Epithelial cell of prostate (primary cell): ENCODE data around the gene COMTD1.

Experiments
- DNase-seq: peaks from one replicate; pipeline ENCODE4 v3.0.0-alpha.2; 2011; ENCODE audit warnings: low read depth, low spot score
- H3K27ac ChIP-seq: fragments of 450-650 bp; 2 replicates; pipeline ENCODE4 v1.5.1; 2017; ENCODE audit warnings: mild to moderate bottlenecking

The COMTD1 gene

GRCh38 chr10:75235375-75236177, at the start of gene COMTD1:
TSS of gene COMTD1 (minus strand) at chr10:75235957. CDS start at chr10:75235928, 29 bp downstream.
- DNase-seq, result peak; percentile 72
- peak within 1 kb of the TSS; percentile 95 for H3K27ac ChIP-seq

GRCh38 chr10:75283671-75284470, 48.1 kb upstream of the COMTD1 start:
- H3K27ac ChIP-seq, result no peak overlapping the region
- DNase-seq, result no peak

- no peak overlapping the region for H3K27ac ChIP-seq
- no peak for DNase-seq
Measured at GRCh38 chr10:75283078-75283670, 47.4 kb upstream of the COMTD1 start.

- peak; percentile 33 for DNase-seq
- no peak overlapping the region for H3K27ac ChIP-seq
Measured at GRCh38 chr10:75281974-75282373, 46.2 kb upstream of the COMTD1 start.

GRCh38 chr10:75280236-75280635, 44.5 kb upstream of the COMTD1 start:
- DNase-seq, result no peak
- H3K27ac ChIP-seq, result no peak overlapping the region

GRCh38 chr10:75276069-75276872, 40.5 kb upstream of the COMTD1 start:
- no peak overlapping the region for H3K27ac ChIP-seq
- no peak for DNase-seq

GRCh38 chr10:75272896-75273295, 37.1 kb upstream of the COMTD1 start:
- H3K27ac ChIP-seq, result no peak overlapping the region
- DNase-seq, result no peak

GRCh38 chr10:75272094-75272493, 36.3 kb upstream of the COMTD1 start:
- DNase-seq, result no peak
- H3K27ac ChIP-seq, result no peak overlapping the region

GRCh38 chr10:75269605-75270004, 33.8 kb upstream of the COMTD1 start:
- DNase-seq, result no peak
- H3K27ac ChIP-seq, result no peak overlapping the region

GRCh38 chr10:75266945-75267344, 31.2 kb upstream of the COMTD1 start:
- no peak for DNase-seq
- no peak overlapping the region for H3K27ac ChIP-seq

GRCh38 chr10:75265856-75266255, 30.1 kb upstream of the COMTD1 start:
- no peak for DNase-seq
- no peak overlapping the region for H3K27ac ChIP-seq

- DNase-seq, result no peak
- no peak overlapping the region for H3K27ac ChIP-seq
Measured at GRCh38 chr10:75263806-75264205, 28.0 kb upstream of the COMTD1 start.

- peak overlapping the region; percentile 37 for H3K27ac ChIP-seq
- no peak for DNase-seq
Measured at GRCh38 chr10:75261813-75262705, 26.3 kb upstream of the COMTD1 start.

GRCh38 chr10:75260990-75261389, 25.2 kb upstream of the COMTD1 start:
- H3K27ac ChIP-seq, result no peak overlapping the region
- no peak for DNase-seq

GRCh38 chr10:75254739-75255138, 19.0 kb upstream of the COMTD1 start:
- DNase-seq, result no peak
- peak overlapping the region; percentile 67 for H3K27ac ChIP-seq

- peak; percentile 53 for DNase-seq
- peak overlapping the region; percentile 67 for H3K27ac ChIP-seq
Measured at GRCh38 chr10:75253281-75254220, 17.8 kb upstream of the COMTD1 start.

GRCh38 chr10:75250934-75251333, 15.2 kb upstream of the COMTD1 start:
- peak; percentile 90 for DNase-seq
- H3K27ac ChIP-seq, result peak overlapping the region; percentile 67

GRCh38 chr10:75247797-75248196, 12.0 kb upstream of the COMTD1 start:
- H3K27ac ChIP-seq, result no peak overlapping the region
- no peak for DNase-seq
